ENCODE results near the gene PRLHR.

PRLHR gene

DNA sequence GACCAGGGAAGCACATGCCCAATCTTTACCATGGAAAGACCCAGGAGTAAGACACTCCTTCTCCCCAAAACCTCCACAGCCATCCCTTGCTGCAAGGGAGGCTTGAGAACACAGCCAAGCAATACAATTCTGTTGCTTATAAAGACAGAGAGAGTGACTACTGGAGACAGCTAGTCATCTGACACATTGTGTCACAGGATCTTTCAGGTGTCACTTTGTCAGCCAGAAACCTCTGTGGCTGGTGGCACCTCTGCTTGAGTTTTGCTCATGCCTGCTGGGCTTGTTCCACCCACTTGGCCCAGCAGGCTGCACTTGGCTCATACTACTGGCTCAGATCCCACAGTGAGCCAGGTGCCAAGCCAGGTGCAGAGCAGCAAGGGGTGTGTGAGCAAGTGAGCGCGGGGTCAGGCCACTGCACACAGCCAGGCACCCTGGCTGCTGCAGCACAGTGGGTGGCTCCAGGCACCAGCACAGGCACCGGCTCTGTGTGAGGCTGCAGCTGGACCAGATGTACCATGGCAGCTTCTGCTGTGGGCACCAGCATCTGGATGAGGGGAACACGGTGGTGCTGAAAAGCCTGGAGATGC, 12.4 kb upstream of the PRLHR start:
- no peak for DNase-seq (ENCODE audit: low spot score)
- in situ Hi-C loops (cut with MboI; ENCODE audit: low sequenced_read_pairs, unreplicated experiment), result no loop called here
- TF ChIP-seq, protein P1, sequence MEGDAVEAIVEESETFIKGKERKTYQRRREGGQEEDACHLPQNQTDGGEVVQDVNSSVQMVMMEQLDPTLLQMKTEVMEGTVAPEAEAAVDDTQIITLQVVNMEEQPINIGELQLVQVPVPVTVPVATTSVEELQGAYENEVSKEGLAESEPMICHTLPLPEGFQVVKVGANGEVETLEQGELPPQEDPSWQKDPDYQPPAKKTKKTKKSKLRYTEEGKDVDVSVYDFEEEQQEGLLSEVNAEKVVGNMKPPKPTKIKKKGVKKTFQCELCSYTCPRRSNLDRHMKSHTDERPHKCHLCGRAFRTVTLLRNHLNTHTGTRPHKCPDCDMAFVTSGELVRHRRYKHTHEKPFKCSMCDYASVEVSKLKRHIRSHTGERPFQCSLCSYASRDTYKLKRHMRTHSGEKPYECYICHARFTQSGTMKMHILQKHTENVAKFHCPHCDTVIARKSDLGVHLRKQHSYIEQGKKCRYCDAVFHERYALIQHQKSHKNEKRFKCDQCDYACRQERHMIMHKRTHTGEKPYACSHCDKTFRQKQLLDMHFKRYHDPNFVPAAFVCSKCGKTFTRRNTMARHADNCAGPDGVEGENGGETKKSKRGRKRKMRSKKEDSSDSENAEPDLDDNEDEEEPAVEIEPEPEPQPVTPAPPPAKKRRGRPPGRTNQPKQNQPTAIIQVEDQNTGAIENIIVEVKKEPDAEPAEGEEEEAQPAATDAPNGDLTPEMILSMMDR (IDR thresholded peaks at IDR 0.05; ENCODE audit: borderline replicate concordance, control extremely low read depth, extremely low read depth, insufficient read depth, missing control alignments), result no peak

DNA sequence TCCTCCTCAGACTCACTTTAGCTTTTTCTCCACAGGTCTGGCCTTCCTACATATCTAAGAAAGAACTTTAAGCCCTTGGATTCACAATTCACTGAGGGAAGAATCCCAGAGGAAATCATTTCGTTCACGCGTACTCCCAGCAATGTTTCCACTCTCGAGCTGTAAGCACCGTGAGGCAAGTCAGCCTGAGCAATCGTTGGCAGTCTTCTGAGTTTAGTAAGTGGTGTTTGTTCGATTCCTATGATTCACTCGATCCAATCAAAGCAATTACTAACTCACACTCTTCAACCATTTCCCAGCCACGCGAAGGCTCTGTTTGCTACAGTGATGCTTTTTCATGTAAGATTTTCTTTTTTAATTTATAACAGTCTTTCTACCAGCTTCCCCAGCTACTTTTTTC, 10.2 kb upstream of the PRLHR start:
- in situ Hi-C loops (cut with MboI; ENCODE audit: low sequenced_read_pairs, unreplicated experiment), result no loop called here

DNA sequence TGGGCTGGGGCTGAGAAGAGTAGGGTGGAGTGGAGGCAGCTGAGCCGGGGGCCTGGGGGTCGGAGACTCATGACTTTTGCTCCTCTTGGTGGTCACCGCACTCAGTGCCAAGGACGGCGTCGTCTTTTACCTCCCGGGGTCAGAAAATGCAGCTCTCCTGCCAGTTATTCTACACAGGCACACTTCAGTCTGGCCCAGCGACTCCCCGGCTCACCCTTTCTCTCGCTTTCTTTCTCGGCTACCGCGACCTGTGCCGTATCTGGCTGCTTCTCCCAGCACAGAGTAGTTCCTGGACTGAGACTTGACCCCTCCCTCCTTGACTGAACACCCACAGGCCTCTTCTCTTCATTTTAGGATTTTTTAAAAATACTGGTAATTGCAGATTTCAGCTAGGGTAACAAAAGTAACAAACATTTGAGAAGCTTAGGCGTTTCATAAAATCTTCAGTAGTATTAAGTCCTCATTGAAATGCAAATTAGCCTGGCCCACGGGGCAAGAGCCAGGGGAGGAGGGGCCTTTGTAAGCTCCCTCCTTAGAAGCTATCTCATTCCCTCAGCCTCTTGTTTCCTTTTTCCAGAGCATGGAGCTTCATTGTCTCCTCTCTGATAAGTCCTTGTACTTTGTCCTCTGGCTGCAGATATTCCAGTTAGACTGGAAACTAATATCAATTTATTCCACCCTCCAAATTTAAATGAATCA, 1.1 kb upstream of the PRLHR start:
- no peak for DNase-seq (ENCODE audit: low spot score)
- TF ChIP-seq, protein P1 (IDR thresholded peaks at IDR 0.05; ENCODE audit: borderline replicate concordance, control extremely low read depth, extremely low read depth, insufficient read depth, missing control alignments), result no peak
- in situ Hi-C loops (cut with MboI; ENCODE audit: low sequenced_read_pairs, unreplicated experiment), result no loop called here

More for the DNA sequence above, 10.2 kb upstream of the PRLHR start:
- TF ChIP-seq, protein P1 (IDR thresholded peaks at IDR 0.05; ENCODE audit: borderline replicate concordance, control extremely low read depth, extremely low read depth, insufficient read depth, missing control alignments), result no peak
- no peak for DNase-seq (ENCODE audit: low spot score)

GRCh38 chr10:118595064-118595420, 406 bp downstream of the PRLHR start:
- DNase-seq (ENCODE audit: low spot score), result no peak
- in situ Hi-C loops (cut with MboI; ENCODE audit: low sequenced_read_pairs, unreplicated experiment), result no loop called here
- TF ChIP-seq, protein P1 (IDR thresholded peaks at IDR 0.05; ENCODE audit: borderline replicate concordance, control extremely low read depth, extremely low read depth, insufficient read depth, missing control alignments), result no peak

GRCh38 chr10:118594392-118595063, 920 bp downstream of the PRLHR start:
- TF ChIP-seq, protein P1 (IDR thresholded peaks at IDR 0.05; ENCODE audit: borderline replicate concordance, control extremely low read depth, extremely low read depth, insufficient read depth, missing control alignments), result no peak
- in situ Hi-C loops (cut with MboI; ENCODE audit: low sequenced_read_pairs, unreplicated experiment), result no loop called here
- peak; percentile 55 for DNase-seq (ENCODE audit: low spot score)

GRCh38 chr10:118592675-118593330, 2.6 kb downstream of the PRLHR start:
- no peak for DNase-seq (ENCODE audit: low spot score)
- TF ChIP-seq, protein P1 (IDR thresholded peaks at IDR 0.05; ENCODE audit: borderline replicate concordance, control extremely low read depth, extremely low read depth, insufficient read depth, missing control alignments), result no peak
- in situ Hi-C loops (cut with MboI; ENCODE audit: low sequenced_read_pairs, unreplicated experiment), result no loop called here

Data from GM13976 (cell line).